Adrenal gland (tissue), 5 donors: ENCODE measurements around the gene C16orf90.

Experiments
- POLR2A ChIP-seq, 2 donors: fragments of 450-650 bp; IDR thresholded peaks; one replicate each; pipeline ENCODE4 v1.6.1; 2017; ENCODE audit warnings: antibody characterized with exemption in 2 of 2, mild to moderate bottlenecking in 2 of 2, moderate library complexity in 1 of 2
- TF ChIP-seq, protein P1 (sequence below), 6 experiments: fragments of 450-650 bp in 4 of 6; fragments of 200-600 bp in 2 of 6; sonication (generic) in 1 of 6; IDR thresholded peaks; 1 replicate in 5 of 6; 2 replicates in 1 of 6; pipeline versions ENCODE4 v1.5.1 to v1.8.0; 2016 to 2021; ENCODE audit warnings: antibody characterized with exemption in 6 of 6, mild to moderate bottlenecking in 2 of 6, moderate library complexity in 1 of 6
- donor health status: DM: no; HTN: no; CAD: no.

GRCh38 chr16:3529175-3529574, 33.9 kb upstream of the C16orf90 start:
- TF ChIP-seq, protein P1, sequence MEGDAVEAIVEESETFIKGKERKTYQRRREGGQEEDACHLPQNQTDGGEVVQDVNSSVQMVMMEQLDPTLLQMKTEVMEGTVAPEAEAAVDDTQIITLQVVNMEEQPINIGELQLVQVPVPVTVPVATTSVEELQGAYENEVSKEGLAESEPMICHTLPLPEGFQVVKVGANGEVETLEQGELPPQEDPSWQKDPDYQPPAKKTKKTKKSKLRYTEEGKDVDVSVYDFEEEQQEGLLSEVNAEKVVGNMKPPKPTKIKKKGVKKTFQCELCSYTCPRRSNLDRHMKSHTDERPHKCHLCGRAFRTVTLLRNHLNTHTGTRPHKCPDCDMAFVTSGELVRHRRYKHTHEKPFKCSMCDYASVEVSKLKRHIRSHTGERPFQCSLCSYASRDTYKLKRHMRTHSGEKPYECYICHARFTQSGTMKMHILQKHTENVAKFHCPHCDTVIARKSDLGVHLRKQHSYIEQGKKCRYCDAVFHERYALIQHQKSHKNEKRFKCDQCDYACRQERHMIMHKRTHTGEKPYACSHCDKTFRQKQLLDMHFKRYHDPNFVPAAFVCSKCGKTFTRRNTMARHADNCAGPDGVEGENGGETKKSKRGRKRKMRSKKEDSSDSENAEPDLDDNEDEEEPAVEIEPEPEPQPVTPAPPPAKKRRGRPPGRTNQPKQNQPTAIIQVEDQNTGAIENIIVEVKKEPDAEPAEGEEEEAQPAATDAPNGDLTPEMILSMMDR (IDR thresholded peaks at IDR 0.05) = no peak
- no peak for TF ChIP-seq POLR2A (IDR thresholded peaks at IDR 0.05)
